Activated gamma-delta T cell treated with anti-CD3 and anti-CD28 coated beads, Interleukin-2, amount 50 U/mL, for 16 hours (primary cell): Measurements from ENCODE around the gene AP1G2.
"Not testable (repeated sequence)": the region's sequence is repeated elsewhere in the genome, so short reads cannot be mapped to it uniquely, and the experiment has no call there.

Experiments
- DNase-seq: peaks from one replicate; pipeline ENCODE4 v3.0.0-alpha.2; 2020; ENCODE audit warnings: low read depth

AP1G2 gene

DNA sequence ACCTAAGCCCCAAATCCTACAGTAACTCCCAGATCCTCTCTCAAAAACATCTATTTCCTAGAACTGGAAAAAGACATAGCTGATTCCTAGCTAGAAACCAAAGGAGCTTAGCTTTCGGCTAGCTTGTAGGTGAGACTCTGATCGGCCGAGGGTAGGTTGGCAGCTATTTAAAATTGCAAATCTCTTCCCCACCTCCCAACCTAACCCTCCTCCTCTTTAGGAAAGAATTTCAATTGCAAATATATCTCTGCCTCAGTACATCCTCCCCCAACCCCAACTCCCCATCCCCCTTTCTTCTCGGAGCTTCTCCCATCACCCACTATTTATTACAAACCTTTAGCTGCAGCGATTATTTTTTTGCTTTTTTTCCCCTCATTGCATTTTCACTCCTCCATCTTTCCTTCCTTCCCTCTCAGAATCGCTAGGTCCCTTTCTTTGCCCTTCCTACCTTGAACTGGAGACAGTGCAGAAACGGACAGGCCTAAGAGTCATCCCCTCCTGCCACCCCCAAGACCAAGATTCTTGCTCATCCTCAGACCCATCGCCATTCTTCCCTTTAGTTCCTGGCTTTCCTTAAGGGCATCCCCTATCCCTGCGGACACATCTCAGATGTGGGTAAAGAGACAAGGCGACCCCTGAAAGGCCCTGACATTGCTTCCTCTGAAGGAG is 29.4 kb downstream of the AP1G2 start:
- DNase-seq, result no peak

DNA sequence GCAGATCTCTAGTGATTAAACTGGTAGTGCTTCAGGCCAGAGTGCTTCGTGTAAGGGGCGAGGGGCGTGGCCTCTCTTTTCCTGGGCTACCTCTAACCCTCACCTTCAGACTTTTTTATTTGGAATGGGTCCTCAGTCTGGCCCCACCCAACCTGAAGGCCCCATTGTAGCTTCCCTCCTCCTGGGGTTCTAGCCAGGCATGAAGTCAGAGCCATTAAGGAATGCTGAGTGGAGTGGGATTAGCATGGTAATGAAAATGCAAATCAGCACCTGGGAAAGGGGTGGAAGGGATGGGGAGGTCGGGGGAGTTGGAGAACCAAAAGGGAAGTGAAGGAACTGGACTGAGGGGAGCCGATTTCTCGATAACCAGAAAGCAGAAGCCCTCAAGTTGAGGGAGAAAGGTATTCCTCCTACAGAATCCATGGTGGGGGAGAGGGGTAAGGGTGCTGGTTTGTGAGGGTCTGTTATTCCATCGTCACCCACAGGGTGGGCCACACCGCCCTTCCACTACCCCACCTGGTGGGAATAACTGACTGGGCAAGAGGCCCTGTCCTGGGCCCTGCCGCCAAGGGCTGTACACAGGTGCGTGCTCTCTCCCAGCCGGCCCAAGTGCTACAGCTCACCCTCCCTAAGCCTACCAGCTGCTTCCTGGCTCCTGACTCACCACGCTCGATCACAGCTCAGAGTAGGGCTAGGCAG is 30.1 kb downstream of the AP1G2 start:
- no peak for DNase-seq

DNA sequence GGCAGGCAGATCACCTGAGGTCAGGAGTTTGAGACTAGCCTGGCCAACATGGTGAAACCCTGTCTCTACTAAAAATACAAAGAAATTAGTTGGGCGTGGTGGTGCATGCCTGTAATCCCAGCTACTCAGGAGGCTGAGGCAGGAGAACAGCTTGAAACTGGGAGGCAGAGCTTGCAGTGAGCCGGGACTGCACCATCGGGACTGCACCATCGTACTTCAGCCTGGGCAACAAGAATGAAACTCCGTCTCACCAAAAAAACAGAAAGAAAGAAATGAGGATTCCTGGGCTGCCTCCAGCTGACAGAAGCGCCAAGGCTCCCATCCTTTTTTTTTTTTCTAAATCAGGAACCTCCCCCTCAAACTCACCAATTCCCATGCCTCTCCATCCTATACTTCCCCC is 30.7 kb downstream of the AP1G2 start:
- DNase-seq, result not testable (repeated sequence)

DNA sequence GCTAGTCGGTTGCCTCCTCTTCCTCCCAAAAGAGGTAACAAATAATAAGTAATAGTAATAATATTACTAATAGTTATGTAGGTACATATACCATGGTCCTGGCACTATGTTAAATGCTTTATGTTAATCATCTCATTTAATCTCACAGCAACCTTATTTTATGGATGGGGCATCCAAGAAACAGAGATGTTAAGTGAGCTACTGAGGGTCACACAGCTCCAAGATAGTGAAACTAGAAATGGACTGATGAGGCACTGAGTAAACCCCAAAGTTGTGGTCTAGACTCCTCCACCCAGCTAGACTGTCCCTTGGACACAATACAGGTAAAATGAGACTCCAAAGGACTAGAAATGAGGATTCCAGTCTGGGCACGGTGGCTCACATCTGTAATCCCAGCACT is 31.1 kb downstream of the AP1G2 start:
- no peak for DNase-seq

DNA sequence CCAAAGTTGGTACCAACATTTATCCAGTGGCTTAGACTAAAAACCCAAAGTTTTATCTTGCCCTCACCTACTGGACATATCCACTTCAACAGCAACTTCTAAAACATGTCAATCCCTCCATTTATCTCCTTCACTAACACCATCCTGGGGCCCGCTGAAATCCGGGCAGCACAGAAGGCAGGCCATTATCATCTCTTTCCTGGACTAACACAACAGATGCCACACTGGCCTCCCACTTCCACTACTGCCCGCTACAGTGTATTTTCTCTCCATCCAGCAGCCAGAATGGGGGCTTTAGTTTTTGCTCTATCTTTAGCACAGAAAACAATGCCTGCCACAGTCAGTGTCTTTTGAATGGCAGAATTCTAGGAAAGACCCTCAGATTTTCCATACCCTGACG is 31.6 kb downstream of the AP1G2 start:
- no peak for DNase-seq

DNA sequence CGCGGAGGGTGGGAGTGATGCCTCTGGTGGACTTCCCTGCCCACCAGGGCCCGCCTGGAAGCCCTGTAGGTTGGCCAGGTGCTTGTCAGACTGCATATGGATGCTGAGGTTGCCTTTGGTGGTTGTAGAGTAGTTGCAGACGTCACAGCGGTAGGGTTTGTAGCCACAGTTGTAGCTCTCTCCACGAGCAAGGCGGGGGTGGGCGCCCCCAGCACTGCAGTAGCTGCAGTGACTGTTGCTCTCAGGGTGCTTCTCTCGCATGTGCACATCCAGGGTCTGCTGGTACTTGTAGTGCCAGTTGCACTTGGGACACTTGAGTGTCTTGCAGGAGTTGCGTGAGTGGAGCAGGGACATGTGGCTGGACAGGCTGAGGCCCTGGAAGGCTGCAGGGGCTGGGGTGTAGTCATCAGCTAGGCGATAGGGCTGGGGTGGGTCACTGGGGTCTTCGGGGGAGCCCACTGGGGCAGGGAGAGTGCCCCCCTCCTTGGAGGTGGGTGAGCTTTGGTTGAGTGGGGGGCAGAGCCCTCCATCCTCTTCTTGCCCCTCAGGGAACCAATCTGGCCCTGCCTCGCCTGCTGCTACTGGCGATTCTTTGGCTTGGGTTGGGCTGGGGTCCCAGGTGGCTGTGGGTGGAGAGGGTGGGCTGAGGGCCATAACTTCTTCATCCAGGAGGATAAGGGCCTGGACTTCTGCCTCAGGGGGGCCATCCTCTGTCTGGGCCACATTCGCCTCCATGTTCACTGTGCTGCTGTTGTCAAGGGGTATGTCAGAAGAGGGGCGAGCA is 33.7 kb downstream of the AP1G2 start:
- DNase-seq, result no peak

DNA sequence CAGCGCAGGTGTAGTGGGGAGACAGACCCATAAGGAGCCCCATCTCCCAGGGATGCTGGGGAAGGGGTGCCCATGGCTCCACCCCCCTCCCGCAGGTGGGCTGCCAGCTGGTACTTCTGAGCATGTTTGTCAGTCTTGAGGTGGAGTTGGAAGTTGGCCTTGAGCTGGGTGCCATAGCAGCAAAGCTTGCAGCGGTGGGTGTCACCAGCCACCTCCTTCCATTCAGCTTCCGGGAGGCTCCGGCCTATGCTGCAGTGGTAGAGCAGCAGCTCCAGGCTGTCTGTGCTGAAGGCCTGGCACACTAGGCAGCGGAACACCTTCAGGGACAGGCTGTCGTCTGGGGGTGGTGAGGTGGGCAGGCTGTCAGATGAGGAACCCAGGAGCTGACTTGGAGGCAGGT is 34.9 kb downstream of the AP1G2 start:
- no peak for DNase-seq

DNA sequence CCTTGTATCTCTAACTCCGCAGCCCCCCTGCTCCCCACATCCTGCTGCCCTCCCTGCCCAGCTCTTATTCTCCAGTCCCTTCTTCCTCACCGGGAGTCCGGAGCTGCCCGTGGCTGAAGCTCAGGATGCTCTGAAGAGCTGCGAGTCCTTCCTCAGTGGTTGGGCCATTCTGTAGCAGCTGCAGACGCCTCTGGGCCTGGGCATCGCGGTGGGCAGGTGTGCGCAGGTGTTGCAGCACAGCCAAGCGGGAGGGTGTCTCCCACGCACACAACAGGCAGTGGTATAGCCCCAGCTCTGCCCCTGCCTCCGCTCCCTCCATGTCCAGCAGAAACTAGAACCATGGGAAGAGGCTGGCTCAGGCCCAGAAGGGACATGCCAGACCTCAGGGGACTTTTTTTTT is 36.2 kb downstream of the AP1G2 start:
- DNase-seq, result no peak

DNA sequence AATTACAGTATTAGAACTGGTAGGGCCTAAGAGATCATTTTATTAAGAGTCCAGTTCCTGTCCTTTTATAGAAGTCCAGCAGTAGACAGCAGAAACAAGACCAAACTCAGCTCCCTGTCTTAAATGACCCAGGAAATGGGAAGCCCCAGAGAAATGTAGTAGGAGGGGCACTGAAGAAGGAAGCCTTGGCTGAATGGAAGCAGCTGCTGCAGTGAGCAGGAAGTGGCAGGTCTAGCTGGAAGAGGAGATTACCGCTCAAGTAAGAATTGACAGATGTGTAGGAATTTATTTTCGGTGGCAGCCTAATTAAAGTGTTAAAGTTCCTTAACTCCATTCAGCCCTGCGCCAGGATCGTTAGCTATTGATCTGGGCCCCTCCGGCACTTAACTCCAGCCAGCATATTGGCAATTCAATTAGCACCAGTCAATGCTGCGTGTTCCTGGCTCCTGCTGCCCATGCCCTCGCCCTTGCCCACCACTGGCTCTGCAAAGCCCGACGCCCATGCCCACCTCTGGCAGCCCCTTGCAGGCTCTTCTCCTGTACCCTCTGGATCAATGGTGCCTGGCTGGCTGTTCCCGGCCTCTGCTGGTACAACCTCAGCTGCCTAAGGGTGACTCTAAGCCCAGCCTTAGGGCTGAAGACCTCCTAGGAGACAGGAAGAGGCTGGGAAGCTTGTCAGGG is 37.1 kb downstream of the AP1G2 start:
- no peak for DNase-seq

DNA sequence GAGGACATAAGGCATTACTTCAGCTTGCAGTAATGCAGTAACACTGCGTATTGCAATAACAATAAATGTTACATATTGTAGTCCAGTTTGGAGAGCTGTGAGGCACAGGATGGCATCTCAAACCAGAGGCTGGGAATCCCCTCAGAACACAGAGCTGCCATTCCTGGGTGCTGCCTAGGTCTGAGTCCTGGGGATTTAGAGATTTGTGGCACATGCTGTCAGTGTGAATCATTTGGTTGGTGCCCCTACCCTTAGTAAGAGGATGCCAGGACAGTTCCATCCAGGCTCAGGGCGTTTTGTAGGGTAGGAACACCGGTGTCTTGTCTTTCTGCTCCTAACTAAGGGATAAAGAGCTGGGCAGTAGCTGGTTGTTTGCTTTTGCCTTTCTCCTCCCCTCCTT is 38.6 kb downstream of the AP1G2 start:
- no peak for DNase-seq

DNA sequence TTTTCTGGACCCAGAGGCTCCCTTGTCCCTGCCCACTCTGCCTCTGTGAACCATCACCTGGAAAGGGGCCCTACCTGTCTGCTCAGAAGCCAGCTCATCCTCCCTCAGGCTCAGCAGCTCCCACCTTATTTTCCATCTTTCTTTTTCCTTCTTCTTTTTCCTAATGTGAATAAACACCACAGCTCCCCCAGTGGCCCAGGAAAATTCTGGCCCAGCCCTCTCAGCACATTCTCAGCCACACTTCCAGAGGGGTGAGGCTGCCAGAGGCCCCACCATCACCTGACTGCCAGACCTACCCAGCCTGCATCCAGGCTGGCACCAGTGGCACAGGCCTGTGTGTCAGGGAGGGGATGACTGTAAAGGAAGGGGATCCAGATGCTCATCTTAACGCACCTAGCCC is 39.0 kb downstream of the AP1G2 start:
- no peak for DNase-seq

DNA sequence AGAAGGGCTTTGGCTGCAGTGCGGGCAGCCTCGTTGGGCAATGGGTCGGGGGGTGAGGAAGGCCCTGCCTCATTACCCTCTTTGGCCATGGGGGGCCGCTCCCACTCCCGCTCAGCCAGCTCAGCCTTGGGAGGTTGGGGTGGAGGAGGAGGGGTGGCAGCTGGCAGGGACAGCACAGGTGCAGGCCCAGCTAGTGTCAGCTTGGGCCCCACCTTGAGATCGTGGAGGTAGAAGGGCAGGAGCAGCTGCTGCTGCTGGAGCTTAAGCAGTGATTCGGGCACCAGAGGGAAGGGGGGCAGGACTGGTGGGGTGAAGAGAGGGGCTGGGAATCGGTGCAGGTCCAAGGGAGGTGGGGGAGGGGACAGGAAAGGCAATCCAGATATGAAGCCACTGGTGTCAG is 42.0 kb downstream of the AP1G2 start:
- no peak for DNase-seq

DNA sequence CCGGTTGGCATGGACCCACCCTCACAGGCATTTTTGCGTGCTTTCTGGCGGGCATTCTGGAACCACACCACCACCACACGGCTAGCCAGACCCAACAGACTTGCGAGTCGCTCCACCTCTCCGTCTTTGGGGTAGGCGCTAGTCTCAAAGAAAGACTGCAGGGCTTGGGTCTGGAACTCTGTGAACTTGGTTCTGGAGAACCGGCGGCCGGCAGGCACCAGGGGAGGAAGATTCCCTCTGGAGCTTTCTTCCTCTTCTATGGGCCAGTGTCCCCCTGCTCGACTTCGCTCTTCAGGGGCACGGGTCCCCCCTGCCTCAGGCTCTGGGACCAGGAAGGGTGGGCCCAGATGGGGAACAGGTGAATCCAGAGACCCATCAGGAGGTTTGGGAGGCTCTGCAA is 42.6 kb downstream of the AP1G2 start:
- no peak for DNase-seq

DNA sequence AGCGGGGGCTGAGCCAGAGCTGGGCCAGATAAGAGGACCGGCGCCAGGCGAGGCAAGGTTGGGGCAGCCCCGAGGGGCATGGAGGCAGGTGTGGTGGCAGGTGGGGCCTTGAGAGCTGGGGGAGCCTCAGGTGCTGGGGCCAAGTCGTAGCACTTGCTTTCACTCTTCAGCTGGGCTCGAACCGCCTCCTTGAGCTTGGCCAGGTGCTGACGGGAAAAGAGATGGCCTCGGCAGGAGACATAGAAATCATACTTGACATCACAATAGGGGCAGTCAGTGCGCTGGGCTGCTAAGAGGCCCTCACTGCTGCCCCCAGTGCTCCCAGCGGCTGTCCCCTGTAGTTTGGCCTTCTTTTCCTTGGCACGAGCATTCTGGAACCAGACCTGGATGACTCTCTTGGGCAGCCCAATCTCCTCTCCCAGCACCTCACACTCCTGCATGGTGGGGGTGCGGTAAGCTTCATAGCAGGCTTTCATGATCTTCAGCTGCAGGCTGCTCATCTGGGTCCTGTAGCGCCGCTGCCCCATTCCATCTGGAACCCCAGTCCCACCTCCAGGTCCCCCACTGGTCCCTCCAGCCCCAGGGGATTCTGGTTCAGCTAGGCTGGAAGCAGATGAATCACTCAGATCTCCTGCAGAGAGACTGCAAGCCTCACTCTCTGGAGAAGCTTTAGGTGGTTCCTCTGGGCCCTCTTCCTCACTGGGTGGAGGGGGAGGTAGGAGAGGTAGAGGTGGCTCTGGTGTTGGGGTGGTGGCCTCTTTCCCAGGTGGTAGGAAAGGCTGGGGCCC is 44.2 kb downstream of the AP1G2 start:
- no peak for DNase-seq

DNA sequence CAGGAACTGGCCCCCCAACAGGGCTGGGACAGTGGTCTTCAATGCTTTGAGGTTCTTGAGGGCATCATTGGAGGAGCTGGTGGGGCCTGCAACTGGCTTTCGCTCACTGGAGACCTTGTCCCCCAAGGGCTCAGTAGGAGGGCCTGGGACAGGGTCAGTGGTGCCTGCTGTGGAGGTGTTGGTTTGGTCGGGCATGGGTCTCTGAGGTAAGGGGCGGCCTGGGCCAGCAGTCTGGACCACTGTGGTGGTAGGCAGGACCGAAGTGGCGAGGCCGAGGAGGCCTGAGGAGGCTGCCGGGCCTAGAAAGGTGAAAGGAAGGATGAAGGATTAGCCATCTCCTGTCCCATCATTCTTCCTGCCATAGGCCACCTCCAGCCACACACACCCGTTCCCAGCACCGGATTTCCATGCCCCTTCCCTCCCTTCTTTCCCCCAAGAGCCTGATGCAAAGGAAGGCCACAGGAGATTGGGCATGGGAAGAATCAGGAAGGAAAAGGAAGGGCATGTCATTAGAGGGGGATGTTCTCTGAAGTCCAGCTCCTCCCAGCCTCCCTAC is 44.9 kb downstream of the AP1G2 start:
- DNase-seq, result no peak

DNA sequence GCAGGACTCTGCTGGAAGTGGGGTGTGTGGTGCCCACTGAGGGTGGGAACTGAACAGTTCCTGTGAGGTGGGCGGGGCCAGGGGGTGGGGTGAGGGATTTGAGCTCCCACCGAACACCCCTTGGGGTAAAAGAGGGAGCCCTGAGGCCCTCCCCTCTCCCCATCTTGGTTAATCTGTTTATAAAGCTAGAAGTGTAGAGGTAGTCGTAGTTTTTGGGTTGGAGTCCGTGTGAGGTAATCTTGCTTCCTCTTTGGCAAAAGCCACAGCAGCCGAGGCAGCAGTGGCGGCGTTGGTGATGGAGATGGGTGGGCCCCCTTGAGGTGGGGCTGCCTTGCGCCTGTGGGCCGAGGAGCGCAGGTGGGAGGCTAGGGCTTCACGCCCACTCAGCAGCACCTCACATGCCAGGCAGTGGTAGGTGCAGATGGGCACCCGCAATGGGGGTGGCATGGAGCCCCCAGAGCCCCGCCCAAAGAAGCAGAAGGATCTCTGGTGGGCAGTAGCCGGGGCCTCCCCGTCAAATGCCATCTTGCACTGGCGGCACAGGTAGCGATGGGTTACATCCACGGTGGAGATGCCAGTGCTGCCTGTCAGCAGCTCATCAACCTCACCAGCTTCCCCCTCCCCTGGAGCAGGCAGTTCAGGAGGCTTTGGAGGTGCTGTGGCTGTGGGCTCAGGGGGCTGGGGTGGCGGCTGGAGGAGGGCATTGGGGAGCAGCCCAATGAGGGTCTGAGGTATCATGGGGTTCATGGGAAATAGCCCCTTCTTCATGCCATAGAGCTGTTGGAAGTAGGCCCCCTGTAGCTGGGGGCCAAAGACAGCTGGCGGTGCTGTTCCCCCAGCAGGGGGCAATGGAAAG is 45.6 kb downstream of the AP1G2 start:
- no peak for DNase-seq

DNA sequence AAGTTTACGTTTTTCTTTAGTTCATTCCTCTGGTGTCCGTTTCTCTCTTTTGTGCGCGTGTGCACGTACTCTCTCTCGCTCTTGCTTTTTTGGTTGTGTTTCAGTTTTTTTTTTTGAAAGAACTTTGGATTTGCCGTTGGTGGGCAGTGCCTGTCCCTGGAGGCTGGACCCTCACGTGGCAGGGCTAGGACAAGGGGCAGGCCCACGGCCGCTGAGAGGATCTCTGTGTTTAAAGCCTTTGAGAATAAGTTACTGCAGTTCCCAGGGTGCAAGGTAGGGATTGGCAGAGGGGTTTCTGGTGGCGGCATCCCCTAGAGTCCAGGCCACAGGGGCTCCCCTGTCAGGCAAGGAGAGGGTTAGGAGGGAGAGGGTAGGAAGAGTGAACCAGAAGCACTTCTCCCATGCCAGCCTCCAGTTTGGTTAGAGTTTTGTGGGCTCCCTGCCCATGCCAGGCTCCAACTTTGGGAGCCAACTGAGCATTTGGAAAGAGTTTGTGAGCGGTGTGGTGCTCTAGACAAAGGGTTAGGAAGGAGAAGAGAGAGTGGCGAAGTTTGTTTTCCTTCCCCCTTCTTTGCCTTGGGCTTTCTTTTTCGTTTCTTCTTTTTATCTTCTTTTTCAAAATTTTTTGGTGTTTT is 46.6 kb downstream of the AP1G2 start:
- DNase-seq, result no peak

DNA sequence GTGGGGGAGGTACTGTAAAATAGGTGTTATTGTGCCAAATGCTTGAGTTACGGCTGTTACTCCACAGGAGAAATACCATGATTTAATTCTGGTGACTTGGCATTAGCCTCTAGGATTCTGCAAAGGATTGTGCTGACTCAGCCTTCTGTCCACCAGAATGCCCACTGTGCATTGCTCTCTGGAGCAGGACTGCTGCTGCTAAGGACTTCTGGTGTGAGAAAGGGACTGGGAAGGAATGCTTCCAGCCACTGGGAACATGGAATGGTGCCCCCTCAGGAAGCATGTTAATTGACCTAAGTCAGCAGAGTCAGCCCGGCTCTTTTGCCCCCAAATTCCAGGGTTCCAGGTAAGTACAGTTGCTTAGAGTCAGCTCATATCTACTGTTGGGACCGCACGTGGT is 48.9 kb downstream of the AP1G2 start:
- DNase-seq, result no peak

DNA sequence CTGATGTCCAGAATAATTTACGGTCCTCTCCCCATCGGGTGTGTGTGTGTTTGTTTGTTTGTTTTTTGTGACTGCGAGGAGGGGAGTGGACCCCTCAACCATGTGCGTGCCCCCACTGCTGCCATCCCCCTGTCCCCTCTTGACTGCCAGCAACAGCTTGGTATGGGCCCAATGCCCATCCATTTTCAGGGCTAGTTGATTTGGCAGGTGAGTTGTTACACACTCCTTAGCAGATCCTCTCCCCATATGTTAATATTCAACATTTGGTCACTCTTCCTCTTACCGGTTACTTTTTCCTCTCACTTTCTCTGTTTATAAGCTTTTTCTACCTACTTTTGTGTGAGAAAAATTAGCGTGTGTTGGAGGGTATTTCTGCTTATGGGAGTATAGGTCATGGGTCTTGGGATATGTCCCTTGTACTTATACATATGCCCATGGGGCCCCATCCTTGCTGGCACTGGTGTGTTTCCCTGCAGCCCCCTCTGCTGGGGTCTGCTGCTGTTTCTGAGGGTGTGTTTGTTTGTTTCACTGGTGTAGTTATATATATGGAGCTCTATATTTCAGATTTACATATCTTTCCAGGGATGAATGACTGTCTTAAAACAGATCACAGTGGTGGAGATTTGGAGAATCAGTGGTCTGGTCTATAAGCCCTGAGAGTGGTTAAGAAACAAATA is 49.8 kb downstream of the AP1G2 start:
- DNase-seq, result no peak

DNA sequence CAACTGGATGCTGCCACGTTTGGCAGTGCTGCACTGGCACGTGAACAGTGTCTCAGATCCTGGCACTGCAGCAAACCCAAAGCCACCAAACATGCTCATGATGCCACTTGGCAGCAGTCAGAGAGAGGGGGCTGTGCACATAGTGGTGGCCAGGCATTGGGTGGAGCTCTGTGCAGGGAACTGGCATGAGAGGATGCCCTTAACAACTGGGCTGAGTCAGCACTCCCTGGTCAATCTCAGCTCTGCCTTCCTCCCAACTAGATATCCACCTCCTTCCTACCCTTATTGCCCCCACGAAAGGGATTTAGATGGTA is 53.0 kb downstream of the AP1G2 start:
- no peak for DNase-seq
